ENCODE data around the gene RANBP10.

DNA sequence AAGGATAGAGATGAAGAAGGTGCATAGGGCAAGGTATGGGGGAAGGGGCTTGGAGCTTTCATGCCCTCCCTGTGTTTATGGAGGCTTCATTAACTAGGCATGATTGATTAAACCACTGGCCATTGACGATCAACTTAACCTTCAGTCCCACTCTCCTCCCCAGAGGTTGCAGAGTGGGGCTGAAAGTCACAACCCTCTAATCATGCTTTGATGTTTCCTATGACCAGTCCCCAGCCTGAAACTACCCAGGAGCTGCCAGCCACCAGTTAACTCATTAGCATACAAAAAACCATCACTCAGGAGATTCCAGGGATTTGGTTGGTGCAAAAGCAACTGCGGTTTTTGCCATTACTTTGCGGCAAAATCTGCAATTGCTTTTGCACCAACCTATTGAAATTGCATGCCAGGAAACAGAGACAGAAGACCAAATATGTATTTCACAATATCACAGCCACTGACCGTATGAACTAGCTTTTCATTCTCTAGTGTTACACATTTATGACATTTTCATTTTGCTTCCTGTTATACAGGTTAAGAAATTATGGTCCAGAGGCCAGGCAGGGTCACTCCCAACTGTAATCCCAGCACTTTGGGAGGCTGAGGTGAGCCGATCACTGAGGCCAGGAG, 92.6 kb downstream of the RANBP10 start:
- TF ChIP-seq POLR2A (IDR thresholded peaks at IDR 0.05): no peak
- TF ChIP-seq, protein P1, sequence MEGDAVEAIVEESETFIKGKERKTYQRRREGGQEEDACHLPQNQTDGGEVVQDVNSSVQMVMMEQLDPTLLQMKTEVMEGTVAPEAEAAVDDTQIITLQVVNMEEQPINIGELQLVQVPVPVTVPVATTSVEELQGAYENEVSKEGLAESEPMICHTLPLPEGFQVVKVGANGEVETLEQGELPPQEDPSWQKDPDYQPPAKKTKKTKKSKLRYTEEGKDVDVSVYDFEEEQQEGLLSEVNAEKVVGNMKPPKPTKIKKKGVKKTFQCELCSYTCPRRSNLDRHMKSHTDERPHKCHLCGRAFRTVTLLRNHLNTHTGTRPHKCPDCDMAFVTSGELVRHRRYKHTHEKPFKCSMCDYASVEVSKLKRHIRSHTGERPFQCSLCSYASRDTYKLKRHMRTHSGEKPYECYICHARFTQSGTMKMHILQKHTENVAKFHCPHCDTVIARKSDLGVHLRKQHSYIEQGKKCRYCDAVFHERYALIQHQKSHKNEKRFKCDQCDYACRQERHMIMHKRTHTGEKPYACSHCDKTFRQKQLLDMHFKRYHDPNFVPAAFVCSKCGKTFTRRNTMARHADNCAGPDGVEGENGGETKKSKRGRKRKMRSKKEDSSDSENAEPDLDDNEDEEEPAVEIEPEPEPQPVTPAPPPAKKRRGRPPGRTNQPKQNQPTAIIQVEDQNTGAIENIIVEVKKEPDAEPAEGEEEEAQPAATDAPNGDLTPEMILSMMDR (IDR thresholded peaks at IDR 0.05): no peak

Data from esophagus squamous epithelium (tissue), 4 donors.